Mucosa of descending colon (tissue), 3 donors: ENCODE measurements around the gene STAT3. TPM values are rescaled to one million over a fixed set of nuclear protein-coding genes. Genes with fewer than 3 reads are reported as not detected.

Source experiments
- ATAC-seq: fragments of 200-7000 bp; cut with Tn5 transposase; one replicate; pipeline ENCODE4 v1.9.1; 2020; ENCODE audit warnings: mild to moderate bottlenecking, moderate library complexity
- DNase-seq, 3 donors: peaks; one replicate each; pipeline ENCODE4 v3.0.0-alpha.2; 2020
- H3K36me3 ChIP-seq: fragments of 200-600 bp; one replicate; pipeline ENCODE4 v1.8.0; 2021; ENCODE audit warnings: low read depth, mild to moderate bottlenecking
- H3K4me1 ChIP-seq: fragments of 200-600 bp; one replicate; pipeline ENCODE4 v1.8.0; 2021; ENCODE audit warnings: low read depth, mild to moderate bottlenecking
- H3K4me3 ChIP-seq: fragments of 200-600 bp; one replicate; pipeline ENCODE4 v1.8.0; 2021; ENCODE audit warnings: mild to moderate bottlenecking
- H3K9me3 ChIP-seq: fragments of 200-600 bp; one replicate; pipeline ENCODE4 v1.8.0; 2021; ENCODE audit warnings: mild to moderate bottlenecking
- CTCF ChIP-seq: fragments of 200-600 bp; IDR thresholded peaks from one replicate; pipeline ENCODE4 v1.8.0; 2022; ENCODE audit warnings: antibody characterized with exemption, mild to moderate bottlenecking
- intact Hi-C, 2 donors: fragments of 100-400 bp; cut with DNase I in 1 of 2; cut with micrococcal nuclease in 1 of 2; formaldehyde crosslinking; loops; one replicate each; pipeline versions ENCODE4 v1.11.0 to v1.11.1; 2022; cut with DNase I, micrococcal nuclease
- total RNA-seq, 3 donors: library from RNA; stranded (reverse); fragmentation: NEBNext Ultra II Directional in 2 of 3; extraction: Animal tissue kit (Norgen Biotek cat#: 25700) in 2 of 3; gene quantifications; one replicate each; pipeline versions ENCODE4 v1.2.1 to v1.2.4, GENCODE V29; 2021 to 2023
- donor health status: DM: no; HTN: no; CAD: no; lungs with moderate emphysema.
- donor health status: DM: no; HTN: no; CAD: no.
- donor health status: DM: no; HTN: yes; CAD: no.

Gene STAT3
- total RNA-seq, 3 donors from 2014 or later, result 158 to 230 (median 227) TPM

- Histone ChIP-seq H3K9me3 (no peaks in the 10 kb centered on the region), H3K4me1 (peaks cover 3% of the 10 kb centered on the region)
- no peak for ATAC-seq
Measured at GRCh38 chr17:42410319-42410685, 22.1 kb upstream of the STAT3 start.

GRCh38 chr17:42409523-42410318 is 21.5 kb upstream of the STAT3 start:
- ATAC-seq, result peak; percentile 10
- H3K36me3 ChIP-seq, result no peaks in the 10 kb centered on the region
- TF ChIP-seq CTCF, result no peak
- H3K4me1 ChIP-seq, result peaks cover 3% of the 10 kb centered on the region
- peak in 1 of 3 donors; percentile 25 for DNase-seq
- intact Hi-C loops, result loop anchor here in 1 of 2 donors (5.0 kb wide), 1 partner anchor 87 kb away; no protein-coding TSS in a partner anchor
- no peaks in the 10 kb centered on the region for H3K9me3 ChIP-seq
- H3K4me3 ChIP-seq, result no peak overlapping the region

More at GRCh38 chr17:42410319-42410685, 22.1 kb upstream of the STAT3 start:
- Histone ChIP-seq H3K4me3 (no peak overlapping the region), H3K36me3 (no peaks in the 10 kb centered on the region)
- intact Hi-C loops, result no loop called here
- no peak for DNase-seq
- no peak for TF ChIP-seq CTCF

- Histone ChIP-seq H3K36me3 (no peaks in the 10 kb centered on the region), H3K4me1 (peaks cover 5% of the 10 kb centered on the region), H3K4me3 (no peak overlapping the region), H3K9me3 (no peaks in the 10 kb centered on the region)
- intact Hi-C loops, result loop anchor here in 1 of 2 donors (5.0 kb wide), 1 partner anchor 86 kb away; no protein-coding TSS in a partner anchor
- ATAC-seq (no peak), DNase-seq (peak in 1 of 3 donors; percentile 29)
- no peak for TF ChIP-seq CTCF
Measured at GRCh38 chr17:42408061-42408460, 19.8 kb upstream of the STAT3 start.

- no peak for TF ChIP-seq CTCF
- ATAC-seq (peak; percentile 92), DNase-seq (peak; percentile 81 to 89 (median 85))
- H3K4me3 ChIP-seq, result no peak overlapping the region
- intact Hi-C loops, result loop anchor here (2.0 to 5.0 kb wide), 2 partner anchors 85 kb away; no protein-coding TSS in a partner anchor
- H3K36me3 ChIP-seq, result no peaks in the 10 kb centered on the region
- no peaks in the 10 kb centered on the region for H3K9me3 ChIP-seq
- H3K4me1 ChIP-seq, result peaks cover 12% of the 10 kb centered on the region
Measured at GRCh38 chr17:42407289-42407836, 19.1 kb upstream of the STAT3 start.

GRCh38 chr17:42406615-42407288 is 18.5 kb upstream of the STAT3 start:
- TF ChIP-seq CTCF, result no peak
- intact Hi-C loops, result loop anchor here (2.0 to 5.0 kb wide), 2 partner anchors 84 kb away; no protein-coding TSS in a partner anchor
- Histone ChIP-seq H3K4me1 (peaks cover 14% of the 10 kb centered on the region), H3K36me3 (no peaks in the 10 kb centered on the region), H3K9me3 (no peaks in the 10 kb centered on the region), H3K4me3 (no peak overlapping the region)
- DNase-seq (no peak), ATAC-seq (no peak)
